Muscle of leg (tissue), 11 donors: ENCODE data around the gene BSPRY. TPM values are rescaled to one million over a fixed set of nuclear protein-coding genes. Genes with fewer than 3 reads are reported as not detected.
A peak's percentile ranks its signal among the peaks of the same experiment; 100 is the strongest.
"Not testable (repeated sequence)": the region's sequence is repeated elsewhere in the genome, so short reads cannot be mapped to it uniquely, and the experiment has no call there.

Experiments
- DNase-seq: peaks from one replicate; pipeline ENCODE4 v3.0.0; 2013
- H3K27ac ChIP-seq: one replicate; pipeline ENCODE4 v1.5.1; 2013; ENCODE audit warnings: mild to moderate bottlenecking, low read length, control low read depth
- H3K27me3 ChIP-seq: one replicate; pipeline ENCODE4 v1.6.1; 2013; ENCODE audit warnings: low read length; ENCODE audit not compliant: control insufficient read depth, insufficient read depth
- H3K36me3 ChIP-seq: one replicate; pipeline ENCODE4 v1.6.1; 2013; ENCODE audit warnings: low read length; ENCODE audit not compliant: control insufficient read depth, insufficient read depth
- H3K4me1 ChIP-seq: one replicate; pipeline ENCODE4 v1.6.1; 2013; ENCODE audit warnings: low read length; ENCODE audit not compliant: control insufficient read depth, insufficient read depth
- H3K4me3 ChIP-seq: one replicate; pipeline ENCODE4 v1.5.1; 2013; ENCODE audit warnings: low read length, control low read depth
- H3K9me3 ChIP-seq: replicated peaks from 2 replicates; pipeline ENCODE4 v1.6.1; 2013; ENCODE audit warnings: low read depth, low read length; ENCODE audit not compliant: control insufficient read depth
- WGBS: methylation state at CpG from one replicate; pipeline ENCODE4 v1.1.5; 2013; ENCODE audit warnings: missing lambda C conversion rate; ENCODE audit not compliant: insufficient coverage; 5-methylcytosine and 5-hydroxymethylcytosine counted together
- polyA plus RNA-seq, 8 donors: library from polyadenylated mRNA; unstranded; fragments of 120-200 nt; gene quantifications; one replicate each; pipeline versions ENCODE4 v1.2.1 to v1.2.3, GENCODE V29; 2013; ENCODE audit warnings: inconsistent platforms in 1 of 8, low replicate concordance in 1 of 8; ENCODE audit not compliant: insufficient read length in 8 of 8, insufficient read depth in 1 of 8
- total RNA-seq: library from RNA; stranded (reverse); fragments of 120-200 nt; gene quantifications from one replicate; pipeline ENCODE4 v1.2.4, GENCODE V29; 2013

BSPRY gene
- total and polyA plus RNA-seq, 9 donors: 0.22 to 0.97 (median 0.49) TPM

DNA sequence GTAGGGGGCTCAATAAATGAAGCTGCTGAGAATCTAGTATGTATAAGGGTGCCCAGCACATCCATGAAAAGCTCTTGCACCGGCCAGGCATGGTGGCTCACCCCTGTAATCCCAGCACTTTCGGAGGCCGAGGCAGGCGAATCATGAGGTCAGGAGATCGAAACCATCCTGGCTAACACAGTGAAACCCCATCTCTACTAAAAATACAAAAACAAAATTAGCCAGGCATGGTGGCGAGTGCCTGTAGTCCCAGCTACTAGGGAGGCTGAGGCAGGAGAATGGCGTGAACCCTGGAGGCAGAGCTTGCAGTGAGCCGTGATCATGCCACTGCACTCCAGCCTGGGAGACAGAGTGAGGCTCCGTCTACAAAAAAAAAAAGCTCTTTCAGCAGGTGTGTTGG, 57.0 kb downstream of the BSPRY start:
- not testable (repeated sequence) for H3K27me3 ChIP-seq, H3K9me3 ChIP-seq, DNase-seq, H3K4me3 ChIP-seq, H3K27ac ChIP-seq
- Histone ChIP-seq H3K36me3 (peaks cover 23% of the 10 kb centered on the region), H3K4me1 (peaks cover 15% of the 10 kb centered on the region)
- 91% methylated on average over 4 of the region's 9 CpGs for WGBS

DNA sequence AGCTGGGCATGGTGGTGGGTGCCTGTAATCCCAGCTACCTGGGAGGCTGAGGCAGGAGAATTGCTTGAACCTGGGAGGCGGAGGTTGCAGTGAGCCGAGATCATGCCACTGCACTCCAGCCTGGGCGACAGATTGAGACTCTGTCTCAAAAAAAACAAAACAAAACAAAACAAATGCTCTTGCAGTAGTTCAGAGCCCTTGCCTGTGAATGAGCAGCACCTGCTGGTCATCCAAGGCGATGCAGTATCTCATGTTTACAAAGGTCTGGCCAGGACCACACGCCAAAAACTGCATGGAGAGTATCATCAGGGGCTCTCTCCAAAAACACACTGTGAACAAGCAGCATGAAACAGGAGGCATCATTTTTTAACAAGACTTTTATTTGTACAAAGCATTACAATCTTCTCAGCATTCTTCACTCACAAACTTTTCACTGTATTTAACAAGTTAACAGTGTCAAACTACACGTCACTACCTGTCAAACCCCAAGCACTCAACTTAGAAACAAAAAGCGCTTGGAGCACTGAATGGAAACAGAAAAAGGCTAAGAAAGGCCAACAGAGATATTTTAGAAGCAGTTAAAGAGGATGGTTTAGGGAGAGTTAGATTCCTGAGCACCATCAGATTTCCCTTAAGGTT, 57.7 kb downstream of the BSPRY start:
- WGBS: 13% methylated on average over 2 of the region's 7 CpGs
- H3K27me3 ChIP-seq, H3K9me3 ChIP-seq, H3K4me3 ChIP-seq, H3K27ac ChIP-seq: not testable (repeated sequence)
- Histone ChIP-seq H3K4me1 (peaks cover 14% of the 10 kb centered on the region), H3K36me3 (peaks cover 23% of the 10 kb centered on the region)
- DNase-seq: peak; percentile 89

DNA sequence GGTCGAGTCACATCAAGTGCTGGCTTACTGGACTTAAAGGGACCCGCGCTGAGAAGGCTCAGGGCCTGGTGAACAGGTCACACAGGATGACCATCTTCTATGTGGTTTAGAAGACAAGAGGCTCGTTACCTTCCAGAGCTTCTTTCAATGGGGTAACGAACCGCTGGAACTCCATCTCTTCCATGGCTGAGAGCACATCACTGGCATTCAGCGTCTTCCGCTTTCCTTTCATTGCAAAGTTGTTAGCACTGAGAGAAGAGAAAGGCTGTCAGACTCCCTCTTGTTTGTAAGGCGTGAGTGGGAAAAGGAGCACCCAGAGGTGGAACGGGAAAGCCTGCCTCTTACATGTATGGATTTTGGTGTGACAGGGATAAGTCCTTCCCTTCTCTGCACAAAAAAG, 60.1 kb downstream of the BSPRY start:
- Histone ChIP-seq H3K36me3 (peaks cover 23% of the 10 kb centered on the region), H3K4me3 (peak overlapping the region; percentile 97), H3K27me3 (no peaks in the 10 kb centered on the region), H3K9me3 (no peaks in the 10 kb centered on the region), H3K4me1 (peaks cover 14% of the 10 kb centered on the region), H3K27ac (no peak overlapping the region)
- no peak for DNase-seq
- WGBS: 46% methylated on average over 9 of the region's 10 CpGs

DNA sequence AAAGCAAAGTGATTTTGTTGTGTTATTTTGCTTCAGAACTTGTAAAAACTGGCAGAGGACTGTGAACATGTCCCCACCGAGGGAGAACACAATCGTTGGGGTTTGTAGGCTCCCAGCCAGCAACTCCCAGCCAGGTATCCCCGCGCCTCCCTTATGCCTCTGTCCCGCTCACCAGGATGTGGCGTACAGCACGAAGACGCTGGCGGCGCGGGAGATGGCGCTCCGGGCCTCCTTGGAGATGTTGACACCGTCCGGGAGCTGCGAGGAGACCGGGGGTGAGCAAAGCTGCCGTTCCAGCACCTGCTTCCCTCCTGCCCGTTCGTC, 60.5 kb downstream of the BSPRY start:
- WGBS: 0% methylated on average over 20 of the region's 20 CpGs
- H3K36me3 ChIP-seq: peaks cover 23% of the 10 kb centered on the region

DNA sequence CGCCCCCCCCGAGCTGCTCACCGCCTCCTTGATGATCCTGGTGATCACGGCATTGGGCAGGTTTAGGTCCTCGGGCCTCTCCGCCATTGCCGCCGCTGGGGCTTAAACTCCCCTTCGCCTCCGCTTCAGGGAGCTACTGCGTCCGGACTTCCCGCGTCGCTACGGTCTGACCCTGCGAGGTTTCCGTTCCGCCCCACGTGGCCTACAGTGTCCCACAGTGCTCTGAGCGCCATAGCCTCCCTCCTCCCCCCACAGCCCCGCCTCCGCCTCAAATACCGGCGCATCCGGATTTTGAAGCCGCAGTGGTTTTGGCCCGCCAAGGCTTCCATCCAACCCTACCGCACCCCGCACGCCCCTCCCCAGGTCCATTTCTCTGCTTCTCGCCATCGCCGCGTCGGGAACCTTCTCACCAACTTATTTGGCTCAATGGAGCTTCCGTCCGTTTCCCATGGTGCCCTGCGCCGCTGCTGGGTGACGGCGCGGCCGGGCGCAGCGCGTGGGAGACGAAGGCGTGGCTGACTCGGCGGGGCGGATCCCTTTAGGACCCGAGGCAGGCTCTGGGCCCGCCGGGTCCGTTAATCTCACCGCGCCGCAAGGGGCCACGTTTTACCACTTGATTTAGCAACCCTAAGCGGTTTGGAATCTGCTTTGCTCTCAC, 61.0 kb downstream of the BSPRY start, which contains the start of the genes C9orf43 and POLE3:
Gene C9orf43 (plus strand): TSS at position 541 of the 658 bp plus-strand sequence. CDS start 2,747 bp downstream, outside the sequence.
Gene POLE3 (minus strand): TSS at position 469 of the 658 bp plus-strand sequence. CDS start 382 bp downstream, at position 87.
- Histone ChIP-seq H3K4me1 (peaks cover 14% of the 10 kb centered on the region), H3K36me3 (peaks cover 23% of the 10 kb centered on the region), H3K9me3 (no peaks in the 10 kb centered on the region), H3K4me3 (peak within 1 kb of the TSS; percentile 97), H3K27me3 (no peaks in the 10 kb centered on the region), H3K27ac (peak within 1 kb of the TSS; percentile 97)
- WGBS: under 1% methylated on average over 56 of the region's 61 CpGs
- DNase-seq: peak; percentile 98

More for the DNA sequence above, 60.5 kb downstream of the BSPRY start:
- peaks cover 14% of the 10 kb centered on the region for H3K4me1 ChIP-seq
- H3K9me3 ChIP-seq: no peaks in the 10 kb centered on the region
- H3K4me3 ChIP-seq: peak overlapping the region; percentile 97
- H3K27ac ChIP-seq: peak overlapping the region; percentile 97
- H3K27me3 ChIP-seq: no peaks in the 10 kb centered on the region
- DNase-seq: no peak

DNA sequence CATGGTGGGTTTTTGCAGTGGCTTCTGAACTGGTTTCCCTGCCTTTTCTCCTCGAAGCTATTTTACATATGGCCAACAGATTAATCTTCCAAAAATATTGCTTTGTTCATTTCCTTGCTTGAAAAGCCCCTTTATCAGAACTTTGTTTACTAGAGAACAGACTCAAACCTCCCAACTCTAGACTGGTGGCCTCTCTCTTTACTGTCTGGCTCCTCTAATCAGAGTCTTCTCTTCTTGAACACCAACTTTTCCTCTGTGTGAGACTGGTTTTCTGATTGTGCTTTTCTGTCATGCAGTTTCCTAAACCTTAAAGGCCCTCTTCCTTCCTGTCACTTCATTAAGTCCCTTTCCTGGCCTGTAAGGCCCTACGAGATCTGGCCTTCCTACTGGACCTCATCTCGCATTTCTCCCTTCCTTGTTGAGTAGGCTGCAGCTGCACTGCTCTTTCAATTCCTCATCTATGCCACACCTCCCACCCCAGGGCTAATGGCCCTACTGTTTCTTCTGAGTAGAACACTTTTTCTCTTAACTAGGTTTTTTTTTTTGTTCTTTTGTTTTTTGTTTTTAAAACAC, 66.9 kb downstream of the BSPRY start:
- Histone ChIP-seq H3K9me3 (no peaks in the 10 kb centered on the region), H3K27me3 (no peaks in the 10 kb centered on the region), H3K4me1 (peaks cover 6% of the 10 kb centered on the region), H3K36me3 (no peaks in the 10 kb centered on the region), H3K4me3 (no peak overlapping the region), H3K27ac (peak overlapping the region; percentile 74)
- WGBS: 32% methylated on average over 3 of the region's 3 CpGs
- peak; percentile 75 for DNase-seq

DNA sequence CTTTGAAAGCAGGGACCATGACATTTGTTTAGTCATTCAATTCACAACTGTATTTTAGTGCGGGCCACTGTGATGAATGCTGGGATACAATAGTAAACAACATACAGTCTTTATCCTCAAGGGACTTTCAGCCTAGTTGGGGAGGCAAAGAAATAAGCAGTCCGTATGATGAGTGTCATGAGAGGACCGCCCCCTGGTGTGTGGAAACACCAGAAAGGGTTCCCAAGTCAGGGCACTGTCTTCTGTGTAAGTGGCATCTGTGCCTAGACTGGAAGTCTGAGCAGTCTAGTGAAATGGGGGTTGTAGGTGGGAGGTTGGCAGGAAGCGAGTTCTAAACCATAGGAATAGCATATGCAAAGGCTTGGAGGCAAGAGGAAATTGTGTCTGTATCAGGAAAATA, 68.0 kb downstream of the BSPRY start:
- Histone ChIP-seq H3K4me1 (no peaks in the 10 kb centered on the region), H3K36me3 (no peaks in the 10 kb centered on the region), H3K9me3 (no peaks in the 10 kb centered on the region), H3K27me3 (no peaks in the 10 kb centered on the region), H3K27ac (no peak overlapping the region), H3K4me3 (no peak overlapping the region)
- DNase-seq: no peak
- 56% methylated on average over 3 of the region's 4 CpGs for WGBS

Other genes with a start within 250 kb of the BSPRY start
- 4.1 TPM for gene SLC31A2, start 198.5 kb upstream of the BSPRY start, total RNA-seq
- 1 to 10 TPM; 2.1 to 4.3 (median 2.8) TPM for gene SLC31A2, start 198.5 kb upstream of the BSPRY start, polyA plus RNA-seq
- gene FKBP15, start 128.3 kb upstream of the BSPRY start, total RNA-seq: 16.8 TPM
- 10 to 100 TPM; 16.9 to 24.2 (median 20.3) TPM for gene FKBP15, start 128.3 kb upstream of the BSPRY start, polyA plus RNA-seq
- gene SLC31A1, start 128.0 kb upstream of the BSPRY start, total RNA-seq: 8.0 TPM
- 10 to 100 TPM in 5 of 8 donors, 1 to 10 TPM in 3; 8.0 to 14.2 (median 10.2) TPM for gene SLC31A1, start 128.0 kb upstream of the BSPRY start, polyA plus RNA-seq
- 33.2 TPM for gene CDC26, start 74.0 kb upstream of the BSPRY start, total RNA-seq
- gene CDC26, start 74.0 kb upstream of the BSPRY start, polyA plus RNA-seq: 10 to 100 TPM; 19.7 to 27.8 (median 24.7) TPM
- gene PRPF4, start 73.9 kb upstream of the BSPRY start, total RNA-seq: 21.5 TPM
- gene PRPF4, start 73.9 kb upstream of the BSPRY start, polyA plus RNA-seq: 10 to 100 TPM; 16.5 to 25.2 (median 19.3) TPM
- gene RNF183, start 46.2 kb upstream of the BSPRY start, total RNA-seq: 0.04 TPM
- gene RNF183, start 46.2 kb upstream of the BSPRY start, polyA plus RNA-seq: under 1 TPM in 4 of 8 donors, not detected in 4; 0.08 to 0.35 (median 0.13) TPM
- gene WDR31, start 9.3 kb upstream of the BSPRY start, total RNA-seq: 1.2 TPM
- 1 to 10 TPM; 1.6 to 3.3 (median 2.5) TPM for gene WDR31, start 9.3 kb upstream of the BSPRY start, polyA plus RNA-seq
- gene HDHD3, start 27.4 kb downstream of the BSPRY start, total RNA-seq: 5.5 TPM
- gene HDHD3, start 27.4 kb downstream of the BSPRY start, polyA plus RNA-seq: 10 to 100 TPM in 1 of 8 donors, 1 to 10 TPM in 7; 4.1 to 11.3 (median 5.8) TPM
- gene ALAD, start 51.7 kb downstream of the BSPRY start, total RNA-seq: 11.3 TPM
- 10 to 100 TPM; 20.0 to 26.3 (median 21.6) TPM for gene ALAD, start 51.7 kb downstream of the BSPRY start, polyA plus RNA-seq
- 39.1 TPM for gene POLE3, start 61.1 kb downstream of the BSPRY start, total RNA-seq
- 10 to 100 TPM; 36.2 to 51.0 (median 48.0) TPM for gene POLE3, start 61.1 kb downstream of the BSPRY start, polyA plus RNA-seq
- 0.22 TPM for gene C9orf43, start 61.2 kb downstream of the BSPRY start, total RNA-seq
- gene C9orf43, start 61.2 kb downstream of the BSPRY start, polyA plus RNA-seq: under 1 TPM; 0.19 to 0.46 (median 0.27) TPM
- gene RGS3, start 114.2 kb downstream of the BSPRY start, total RNA-seq: 52.4 TPM
- gene RGS3, start 114.2 kb downstream of the BSPRY start, polyA plus RNA-seq: 10 to 100 TPM; 38.0 to 63.3 (median 49.0) TPM